Putamen (tissue), 1 donor: ENCODE data around the gene GCN1.
"Not testable (repeated sequence)": the region's sequence is repeated elsewhere in the genome, so short reads cannot be mapped to it uniquely, and the experiment has no call there.

Experiments used
- DNase-seq: peaks from one replicate; pipeline ENCODE4 v3.0.0-alpha.2; 2016; ENCODE audit warnings: low spot score

Gene GCN1

DNA sequence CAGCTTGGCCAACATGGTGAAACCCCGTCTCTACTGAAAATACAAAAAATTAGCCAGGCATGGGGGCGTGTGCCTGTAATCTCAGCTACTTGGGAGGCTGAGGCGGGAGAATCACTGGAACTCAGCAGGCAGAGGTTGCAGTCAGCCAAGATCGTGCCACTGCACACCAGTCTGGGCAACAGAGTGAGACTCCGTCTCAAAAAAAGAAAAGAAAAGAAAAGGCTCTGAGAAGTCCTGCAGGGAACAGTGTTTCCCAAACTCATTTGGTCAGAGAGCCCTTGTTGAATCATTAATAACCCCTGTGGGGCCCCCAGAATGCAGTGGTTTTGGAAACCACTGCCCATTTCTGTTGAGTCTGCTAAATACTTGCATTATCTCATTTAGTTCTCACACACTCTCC is 18.7 kb upstream of the GCN1 start:
- not testable (repeated sequence) for DNase-seq

DNA sequence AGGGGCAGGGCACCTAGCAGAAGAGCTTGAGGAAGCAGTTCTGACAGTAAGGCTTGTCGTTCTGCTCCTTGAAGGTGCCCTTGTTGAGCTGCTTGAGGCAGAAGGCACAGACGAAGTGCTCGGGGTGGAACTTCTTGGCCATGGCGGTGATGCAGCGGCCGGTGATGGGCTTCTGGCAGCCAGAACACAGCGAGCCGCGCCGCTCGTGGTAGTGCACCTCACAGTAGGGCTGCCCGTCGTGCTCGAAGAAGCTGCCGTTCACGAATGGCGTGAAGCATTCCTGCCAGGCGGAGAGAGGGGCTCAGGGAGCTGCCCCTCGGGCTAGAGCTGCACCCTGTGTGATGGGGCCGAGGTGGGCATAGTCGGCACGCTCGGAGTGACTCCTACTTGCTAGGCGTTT is 17.8 kb upstream of the GCN1 start:
- DNase-seq, result no peak

DNA sequence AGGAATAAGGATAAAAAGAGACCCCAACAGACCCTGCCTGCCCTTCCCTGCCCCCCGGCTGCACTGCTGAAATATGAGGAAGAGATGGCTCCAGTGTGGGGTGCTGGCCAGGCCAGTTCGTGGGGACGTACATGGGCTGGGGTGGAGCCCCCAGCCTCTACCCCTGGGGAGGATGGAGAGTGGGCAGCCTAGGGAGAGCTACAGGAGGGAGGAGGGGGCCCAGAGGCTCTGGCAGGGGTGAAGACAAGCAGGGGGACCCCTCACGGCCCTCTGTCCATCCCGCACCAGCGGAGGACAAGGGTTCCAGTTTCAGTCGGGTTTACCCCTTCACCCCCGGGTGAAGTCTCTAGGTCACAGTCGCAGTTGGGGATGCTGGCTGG is 17.4 kb upstream of the GCN1 start:
- no peak for DNase-seq

DNA sequence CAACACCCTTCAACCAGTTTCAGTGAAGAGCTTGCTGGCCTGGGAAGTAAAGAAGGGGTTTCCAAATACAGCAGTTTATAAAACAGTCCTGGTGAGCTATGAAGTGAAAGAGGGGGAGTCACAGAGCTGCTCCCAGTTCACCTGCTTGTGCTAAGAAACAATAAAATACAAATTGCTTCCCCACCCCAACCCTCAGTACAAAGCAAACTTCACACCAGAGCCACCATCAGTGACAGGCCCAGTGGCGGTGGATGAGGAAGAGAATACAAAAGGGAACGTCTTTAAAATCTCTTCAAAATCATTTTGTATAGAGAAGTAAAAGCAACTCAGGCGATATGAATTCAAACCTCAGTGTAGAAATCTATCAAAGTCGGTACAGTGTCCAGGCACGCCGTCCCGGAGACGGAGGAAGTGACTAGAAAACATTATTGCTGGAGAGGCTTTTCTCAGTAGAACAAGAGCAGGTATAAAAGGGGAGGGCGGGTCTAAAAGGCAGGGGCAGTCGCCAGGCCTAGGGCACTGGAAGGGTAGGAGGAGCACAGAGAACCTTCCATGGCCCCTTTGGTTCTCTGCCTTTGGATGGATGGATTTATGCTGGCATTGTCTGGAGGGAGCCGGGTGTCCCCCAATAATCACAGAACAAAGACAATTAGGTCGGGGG is 16.9 kb upstream of the GCN1 start:
- DNase-seq, result no peak

DNA sequence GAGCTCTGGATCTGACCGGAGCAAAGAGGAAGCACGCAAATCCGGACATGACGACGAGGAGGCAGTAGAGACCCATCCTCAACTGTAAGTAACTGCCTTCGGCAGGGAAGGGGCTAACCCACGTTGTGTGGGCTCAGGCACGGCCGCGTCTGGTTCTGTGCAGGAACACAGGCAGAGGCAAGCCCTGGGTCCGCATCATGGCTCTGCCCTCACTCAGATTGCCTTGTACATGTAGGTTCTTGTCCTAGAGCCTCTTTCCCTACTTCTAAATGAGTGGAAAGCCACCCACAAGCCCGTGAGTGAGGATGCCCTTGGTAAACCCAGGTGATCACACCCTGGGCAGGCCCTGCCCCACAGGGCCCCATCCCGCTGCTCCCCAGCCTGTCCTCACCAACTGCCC is 15.3 kb upstream of the GCN1 start:
- DNase-seq, result no peak

DNA sequence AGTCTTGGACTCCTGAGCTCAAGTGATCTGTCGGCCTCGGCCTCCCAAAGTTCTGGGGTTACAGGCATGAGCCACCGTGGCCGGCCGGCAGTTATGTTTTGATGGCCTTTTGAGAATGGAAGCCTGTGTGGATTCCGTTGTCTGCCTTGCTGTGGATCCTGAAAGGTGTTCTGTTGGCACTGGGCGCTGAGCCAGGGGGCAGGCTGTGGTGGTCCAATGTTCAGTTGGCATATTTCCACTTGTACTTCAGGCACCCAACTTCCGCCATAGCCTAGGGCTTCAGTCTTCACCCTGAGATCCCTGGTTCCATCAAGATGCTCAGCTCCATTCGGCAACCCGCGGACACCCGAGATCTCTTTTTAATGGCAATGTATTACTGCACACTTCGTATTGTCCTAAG is 12.7 kb upstream of the GCN1 start:
- no peak for DNase-seq

DNA sequence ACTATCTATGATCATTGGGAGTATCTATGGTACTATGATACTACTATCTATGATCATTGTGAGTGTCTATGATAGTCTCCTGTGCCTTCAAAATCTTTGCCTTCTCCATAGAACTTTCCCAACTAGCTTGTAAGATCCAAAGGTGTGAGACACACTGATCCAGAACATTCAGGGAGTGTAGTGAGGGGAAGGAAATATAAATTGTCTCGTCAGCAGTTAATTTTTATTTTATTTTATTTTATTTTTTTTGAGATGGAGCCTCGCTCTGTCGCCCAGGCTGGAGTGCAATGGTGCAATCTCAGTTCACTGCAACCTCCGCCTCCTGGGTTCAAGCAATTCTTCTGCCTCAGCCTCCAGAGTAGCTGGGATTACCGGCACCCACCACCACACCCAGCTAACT is 12.3 kb upstream of the GCN1 start:
- DNase-seq, result not testable (repeated sequence)

DNA sequence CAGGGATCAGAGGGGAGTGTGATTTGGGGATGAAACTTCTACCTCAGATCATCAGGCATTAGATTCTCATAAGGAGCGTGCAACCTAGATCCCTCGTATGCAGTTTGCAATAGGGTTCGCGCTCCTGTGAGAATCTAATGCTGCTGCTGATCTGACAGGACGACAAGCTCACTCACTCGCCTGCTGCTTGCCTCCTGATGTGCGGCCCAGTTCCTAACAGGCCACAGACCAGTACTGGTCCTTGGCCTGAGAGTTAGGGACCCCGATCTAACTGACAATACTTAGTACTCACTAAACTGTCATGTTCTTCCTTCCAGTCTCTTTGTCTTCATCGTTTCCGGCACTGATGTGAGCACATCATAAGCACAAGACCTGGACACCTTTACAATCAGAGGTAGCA is 11.7 kb upstream of the GCN1 start:
- DNase-seq, result no peak

DNA sequence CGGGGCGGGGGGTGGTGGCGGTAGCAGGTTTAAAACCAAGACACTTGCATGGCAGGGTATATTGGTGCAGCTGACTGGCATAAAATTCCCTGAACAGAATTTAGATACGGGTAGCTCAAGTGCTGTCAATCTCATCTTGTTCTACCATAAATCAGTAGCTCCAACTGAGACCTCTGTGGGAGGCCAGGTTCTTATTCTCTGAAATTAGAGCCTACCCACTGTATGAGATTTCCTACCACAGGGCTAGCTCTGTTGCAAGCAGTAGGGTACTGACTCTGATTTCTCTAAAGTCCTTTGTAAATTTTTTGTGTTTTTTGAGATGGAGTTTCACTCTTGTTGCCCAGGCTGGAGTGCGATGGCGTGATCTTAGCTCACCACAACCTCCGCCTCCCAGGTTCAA is 9.7 kb upstream of the GCN1 start:
- DNase-seq, result no peak

DNA sequence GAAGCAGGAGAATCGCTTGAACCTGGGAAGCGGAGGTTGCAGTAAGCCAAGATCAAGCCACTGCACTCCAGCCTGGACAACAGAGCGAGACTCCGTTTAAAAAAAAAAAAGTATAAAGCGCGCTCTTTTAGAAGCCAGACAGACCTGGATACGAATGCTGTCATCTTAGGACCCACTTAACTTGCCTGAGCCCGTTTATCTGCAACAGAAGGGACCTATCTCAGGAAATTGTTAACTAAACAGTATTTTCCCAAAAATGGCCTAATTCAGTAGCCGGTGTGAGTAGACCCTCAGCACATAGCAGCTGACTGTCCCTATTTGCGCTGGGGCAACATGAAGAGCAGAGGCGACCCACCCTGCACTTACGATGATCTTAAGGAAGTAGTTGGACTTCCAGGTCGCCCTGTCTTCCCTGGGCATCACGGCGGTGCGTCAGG is 5.9 kb upstream of the GCN1 start:
- DNase-seq, result no peak

DNA sequence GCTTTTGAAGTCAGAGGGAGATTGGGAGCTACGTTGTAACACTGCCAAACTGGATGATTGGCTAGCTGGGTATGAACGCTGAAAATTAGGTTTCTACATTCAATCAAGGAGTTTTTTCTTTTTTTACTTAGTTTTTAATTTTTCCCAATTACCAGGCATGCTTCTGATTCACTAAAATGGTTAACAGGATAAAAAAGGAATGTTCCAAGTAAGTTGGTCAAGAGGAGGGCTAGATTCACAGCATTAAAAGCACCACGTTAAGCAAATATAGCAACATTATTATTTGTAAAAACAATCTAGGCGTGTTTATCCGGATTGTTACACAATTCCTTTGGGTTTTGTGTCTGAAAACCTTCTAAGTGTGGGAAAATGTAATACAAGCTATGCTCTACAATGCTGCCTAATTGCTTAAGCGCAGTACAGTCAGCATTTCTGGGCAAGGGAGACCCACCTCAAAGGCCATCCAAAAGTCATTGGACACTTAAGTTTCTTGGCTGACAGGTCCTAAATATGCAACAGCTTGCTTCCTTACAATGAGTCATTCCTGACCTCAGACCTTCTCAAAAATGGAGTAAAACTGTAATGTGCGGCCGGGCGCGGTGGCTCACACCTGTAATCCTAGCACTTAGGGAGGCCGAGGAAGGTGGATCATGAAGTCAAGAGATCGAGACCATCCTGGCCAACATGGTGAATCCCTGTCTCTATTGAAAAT is 5.2 kb upstream of the GCN1 start:
- DNase-seq, result no peak

DNA sequence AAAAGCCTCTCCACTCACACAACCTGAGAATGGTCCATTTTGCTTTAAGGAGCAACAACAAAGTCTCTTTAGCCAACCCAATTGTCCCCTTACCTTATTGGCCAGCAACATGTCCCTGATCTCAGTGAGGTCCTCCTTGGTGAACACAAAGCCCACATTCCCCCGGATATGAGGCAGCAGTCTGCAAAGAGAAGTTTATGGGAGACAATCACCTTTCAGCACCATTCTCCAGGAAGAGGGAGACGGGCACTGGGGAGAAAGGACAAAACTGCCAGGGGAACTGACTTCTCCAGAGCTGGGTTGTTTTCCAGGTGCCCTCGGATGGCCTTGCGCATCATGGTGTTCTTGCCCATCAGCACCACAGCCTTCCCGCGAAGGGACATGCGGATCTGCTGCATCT is 4.5 kb upstream of the GCN1 start:
- DNase-seq, result no peak

DNA sequence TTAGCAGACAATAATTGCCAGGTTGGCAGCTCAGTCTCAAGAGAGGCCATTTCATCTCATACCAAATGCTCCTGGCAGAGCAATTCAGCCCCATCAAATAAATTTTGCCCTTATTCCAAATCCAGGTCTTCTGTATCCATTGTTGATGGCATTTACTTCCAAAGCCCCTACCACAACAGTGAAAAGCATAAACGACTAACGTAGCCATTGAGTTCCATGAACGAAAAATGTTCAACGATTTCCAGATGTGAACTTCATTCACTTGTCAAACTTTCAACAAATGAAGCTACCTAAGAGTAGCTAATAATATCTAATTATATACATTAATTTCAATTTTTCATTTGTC is 3.0 kb upstream of the GCN1 start:
- no peak for DNase-seq

DNA sequence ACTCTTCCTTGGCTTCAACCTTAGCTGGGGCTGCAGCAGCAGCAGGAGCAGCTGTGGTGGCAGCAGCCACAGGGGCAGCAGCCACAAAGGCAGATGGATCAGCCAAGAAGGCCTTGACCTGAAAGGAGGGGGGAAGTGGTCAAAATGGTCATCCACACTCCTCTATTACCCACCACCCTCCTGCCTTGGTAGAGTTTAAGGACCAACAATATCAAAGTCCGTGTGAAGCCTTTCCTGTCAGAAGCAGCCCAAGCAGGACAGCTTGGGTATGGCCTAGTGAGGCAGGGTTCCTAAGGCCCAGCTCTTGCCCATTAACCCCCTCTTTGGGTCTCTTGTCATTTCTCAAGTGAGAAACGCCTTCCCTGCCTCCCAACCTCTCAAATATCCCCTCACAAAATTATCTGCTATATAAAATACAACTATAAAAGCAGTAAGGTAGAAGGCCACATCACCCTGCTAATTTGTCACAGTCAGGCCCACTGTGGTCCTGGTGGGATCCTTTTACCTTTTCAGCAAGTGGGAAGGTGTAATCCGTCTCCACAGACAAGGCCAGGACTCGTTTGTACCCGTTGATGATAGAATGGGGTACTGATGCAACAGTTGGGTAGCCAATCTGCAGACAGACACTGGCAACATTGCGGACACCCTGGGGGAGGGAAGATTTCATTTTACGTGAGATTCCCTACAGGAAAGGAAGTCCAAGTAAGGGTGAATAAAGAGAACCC is 2.5 kb upstream of the GCN1 start:
- not testable (repeated sequence) for DNase-seq

DNA sequence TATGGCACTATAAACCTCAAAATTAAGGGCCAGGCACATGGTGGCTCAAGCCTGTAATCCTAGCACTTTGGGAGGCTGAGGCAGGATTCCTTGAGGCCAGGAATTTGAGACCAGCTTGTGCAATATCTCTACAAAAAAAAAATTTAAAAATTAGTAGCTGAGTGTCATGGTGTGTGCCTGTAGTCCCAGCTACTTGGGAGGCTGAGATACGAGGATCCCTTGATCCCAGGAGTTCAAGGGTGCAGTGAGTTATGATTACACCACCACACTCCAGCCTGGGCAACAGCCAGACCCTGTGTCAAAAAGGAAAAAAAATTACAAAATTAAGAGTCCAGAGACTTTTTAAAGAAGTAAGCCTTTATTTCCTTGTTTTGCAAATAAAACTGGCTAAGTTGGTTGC is 1.8 kb upstream of the GCN1 start:
- DNase-seq, result no peak

DNA sequence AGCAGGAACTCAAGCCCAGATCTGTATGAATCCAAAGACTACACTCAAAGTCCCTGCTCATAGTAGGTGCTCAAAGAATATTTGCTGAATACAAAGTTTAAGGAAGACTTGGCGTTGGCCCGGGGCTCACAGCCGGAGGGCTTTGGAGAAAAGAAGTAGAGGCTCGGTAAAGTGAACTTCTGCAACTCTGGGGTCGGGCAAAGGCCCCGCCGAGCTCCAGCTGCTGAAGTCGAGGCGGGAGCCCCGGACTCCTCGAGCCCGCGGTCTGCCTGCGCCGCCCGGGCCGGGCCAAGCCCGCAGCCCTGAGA is 335 bp downstream of the GCN1 start:
- no peak for DNase-seq

DNA sequence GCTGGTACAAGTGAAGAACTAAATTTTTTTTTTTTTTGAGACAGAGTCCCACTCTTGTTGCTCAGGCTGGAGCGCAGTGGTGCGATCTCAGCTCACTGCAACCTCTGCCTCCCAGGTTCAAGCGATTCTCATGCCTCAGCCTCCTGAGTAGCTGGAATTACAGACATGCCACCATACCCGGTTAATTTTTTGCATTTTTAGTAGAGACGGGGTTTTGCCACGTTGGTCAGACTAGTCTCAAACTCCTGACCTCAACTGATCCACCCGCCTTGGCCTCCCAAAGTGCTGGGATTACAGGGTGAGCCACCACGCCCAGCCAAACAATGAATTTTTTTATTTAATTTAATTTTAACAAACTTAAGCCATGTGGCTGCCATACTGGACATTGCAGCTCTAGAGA is 1.2 kb downstream of the GCN1 start:
- not testable (repeated sequence) for DNase-seq

DNA sequence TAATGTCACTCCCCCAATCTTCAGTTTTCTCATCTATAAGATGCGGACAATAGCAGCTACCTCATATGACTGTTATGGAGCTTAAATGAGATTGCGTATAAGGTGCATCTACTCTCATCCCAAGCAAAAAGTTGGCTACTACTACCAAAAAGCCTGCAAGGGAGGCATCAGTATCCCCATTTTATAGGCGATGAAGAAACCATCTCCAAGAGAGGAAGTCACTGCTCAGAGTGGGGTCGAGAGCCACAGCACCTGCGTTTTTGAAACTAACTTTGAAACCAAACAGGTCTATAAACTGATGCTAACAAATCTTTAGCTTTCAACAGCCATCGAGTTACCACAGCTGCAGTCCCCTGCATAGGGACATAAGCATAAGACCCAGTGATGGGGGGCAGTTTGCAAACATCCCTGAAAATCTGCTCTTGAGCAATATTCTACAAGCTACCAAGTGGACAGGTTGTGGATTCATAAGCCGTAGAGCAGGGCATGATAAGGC is 3.5 kb downstream of the GCN1 start:
- DNase-seq, result no peak

DNA sequence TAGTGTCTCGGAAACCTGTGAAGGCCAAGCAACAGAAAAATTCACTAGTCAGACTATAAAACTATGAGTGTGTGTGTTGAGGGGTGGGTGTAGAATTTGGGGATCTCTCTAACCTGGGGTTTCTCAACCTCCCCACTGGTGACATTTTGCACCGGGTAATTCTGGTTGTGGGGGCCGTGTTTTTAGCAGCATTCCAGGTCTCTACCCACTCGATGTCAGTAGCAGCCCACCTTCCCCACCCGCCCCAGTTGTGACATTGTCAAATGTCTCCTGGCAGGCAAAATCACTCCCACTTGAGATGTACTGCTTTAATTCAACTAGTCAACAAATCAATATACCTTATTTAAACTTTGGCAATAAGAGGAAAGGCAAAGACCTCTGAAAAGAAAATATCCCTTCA is 4.1 kb downstream of the GCN1 start:
- DNase-seq, result peak; percentile 55

DNA sequence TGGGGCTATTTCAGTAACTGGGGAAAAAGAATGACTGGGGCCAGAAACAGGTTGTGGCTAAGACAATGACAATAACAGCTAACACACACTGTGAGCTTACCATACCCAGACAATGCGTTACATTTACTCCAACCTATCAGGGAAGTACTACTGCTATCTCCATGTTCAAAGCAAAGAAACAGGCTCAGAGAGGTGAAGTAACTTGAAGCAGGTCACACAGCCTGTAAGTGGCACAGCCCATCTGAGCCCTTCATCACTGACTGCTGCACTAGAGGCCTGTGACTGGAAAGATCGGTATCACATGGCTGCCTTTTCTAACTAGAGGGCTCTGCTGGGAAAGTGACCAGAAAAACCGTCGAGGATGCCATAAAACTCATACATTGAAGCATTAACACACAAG is 7.9 kb downstream of the GCN1 start:
- DNase-seq, result no peak

DNA sequence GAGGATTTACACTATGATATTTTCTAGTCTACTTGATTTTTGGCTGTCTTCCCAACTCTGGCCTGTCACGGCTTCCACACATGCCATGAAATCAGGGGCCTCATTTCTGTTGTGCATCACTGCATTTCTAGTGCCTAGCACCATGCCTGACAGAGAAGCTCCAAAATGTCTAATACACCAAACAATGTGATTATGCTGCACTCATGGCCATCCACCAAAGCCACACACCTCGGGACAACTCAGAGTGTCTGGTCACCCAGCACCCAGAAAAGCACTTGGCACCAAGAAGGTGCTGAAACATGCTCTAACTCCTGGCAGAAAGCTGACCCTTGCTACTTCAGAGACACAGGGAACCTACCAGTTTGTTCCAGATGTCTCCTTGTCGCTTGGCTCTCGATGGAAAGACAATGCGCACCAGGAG is 11.3 kb downstream of the GCN1 start:
- no peak for DNase-seq

DNA sequence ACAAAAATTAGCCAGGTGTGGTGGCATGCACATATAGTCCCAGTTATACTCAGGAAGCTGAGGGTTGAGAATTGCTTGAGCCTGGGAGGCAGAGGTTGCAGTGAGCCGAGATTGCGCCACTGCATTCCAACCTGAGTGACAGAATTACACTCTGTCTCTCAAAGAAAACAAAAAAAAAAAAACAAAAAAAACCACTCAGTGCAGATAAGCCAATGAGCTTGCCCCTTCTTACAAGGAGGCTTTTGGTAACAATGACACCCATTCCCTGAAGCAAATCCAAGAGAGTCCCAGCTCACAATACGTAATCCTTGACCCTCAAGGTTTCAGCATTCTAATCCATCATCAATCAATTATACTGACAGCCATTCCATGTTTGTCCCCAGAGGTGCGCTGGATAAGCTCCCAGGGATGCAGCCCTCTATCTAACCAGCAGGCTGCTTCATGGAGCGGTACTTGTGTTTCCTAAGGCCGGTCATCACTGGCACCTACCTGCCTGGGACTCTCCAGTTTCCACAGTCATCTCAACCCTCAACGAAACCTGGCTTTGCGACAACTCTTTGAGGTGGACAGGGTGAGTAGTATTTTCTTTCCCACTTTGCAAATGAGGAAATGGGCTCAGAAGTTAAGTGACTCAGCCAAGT is 12.4 kb downstream of the GCN1 start:
- no peak for DNase-seq

DNA sequence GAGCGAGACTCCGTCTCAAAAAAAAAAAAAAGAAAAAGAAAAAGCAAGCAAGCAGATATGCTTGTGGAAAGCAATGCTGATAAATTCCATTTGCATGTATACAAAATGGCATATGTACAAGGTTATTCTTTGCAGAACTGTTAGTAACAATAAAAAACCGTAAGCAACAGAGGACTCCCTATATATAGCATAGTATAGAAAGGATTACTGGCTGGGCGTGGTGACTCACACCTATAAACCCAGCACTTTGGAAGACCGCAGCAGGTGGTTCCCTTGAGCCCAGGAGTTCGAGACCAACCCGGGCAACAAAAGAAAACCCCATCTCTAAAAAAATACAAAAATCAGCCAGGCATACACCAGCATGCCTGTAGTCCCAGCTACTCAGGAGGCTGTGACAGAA is 13.5 kb downstream of the GCN1 start:
- DNase-seq, result no peak
